ENCODE data around the gene DNAH2.

DNA sequence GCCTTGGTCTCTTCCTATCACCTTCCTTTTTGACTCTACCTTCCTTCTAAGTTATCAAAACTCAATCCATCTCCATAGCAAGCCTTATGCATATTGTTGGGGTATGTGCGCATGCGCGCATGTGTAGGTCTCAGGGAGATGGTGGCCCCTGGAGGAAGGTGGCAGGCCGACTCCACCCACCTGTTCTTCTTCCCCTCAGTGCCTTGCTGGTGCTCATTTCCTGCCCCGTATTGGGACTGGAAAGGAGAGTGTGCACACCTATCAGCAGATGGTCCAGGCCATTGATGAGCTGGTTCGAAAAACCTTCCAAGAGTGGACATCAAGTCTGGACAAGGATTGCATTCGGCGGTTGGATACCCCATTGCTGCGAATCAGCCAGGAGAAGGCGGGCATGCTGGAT is 25.2 kb downstream of the DNAH2 start:
- TF ChIP-seq, protein P1, sequence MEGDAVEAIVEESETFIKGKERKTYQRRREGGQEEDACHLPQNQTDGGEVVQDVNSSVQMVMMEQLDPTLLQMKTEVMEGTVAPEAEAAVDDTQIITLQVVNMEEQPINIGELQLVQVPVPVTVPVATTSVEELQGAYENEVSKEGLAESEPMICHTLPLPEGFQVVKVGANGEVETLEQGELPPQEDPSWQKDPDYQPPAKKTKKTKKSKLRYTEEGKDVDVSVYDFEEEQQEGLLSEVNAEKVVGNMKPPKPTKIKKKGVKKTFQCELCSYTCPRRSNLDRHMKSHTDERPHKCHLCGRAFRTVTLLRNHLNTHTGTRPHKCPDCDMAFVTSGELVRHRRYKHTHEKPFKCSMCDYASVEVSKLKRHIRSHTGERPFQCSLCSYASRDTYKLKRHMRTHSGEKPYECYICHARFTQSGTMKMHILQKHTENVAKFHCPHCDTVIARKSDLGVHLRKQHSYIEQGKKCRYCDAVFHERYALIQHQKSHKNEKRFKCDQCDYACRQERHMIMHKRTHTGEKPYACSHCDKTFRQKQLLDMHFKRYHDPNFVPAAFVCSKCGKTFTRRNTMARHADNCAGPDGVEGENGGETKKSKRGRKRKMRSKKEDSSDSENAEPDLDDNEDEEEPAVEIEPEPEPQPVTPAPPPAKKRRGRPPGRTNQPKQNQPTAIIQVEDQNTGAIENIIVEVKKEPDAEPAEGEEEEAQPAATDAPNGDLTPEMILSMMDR (conservative IDR thresholded peaks at IDR 0.05; ENCODE audit: low read depth in 2 of 2), result no peak
- TF ChIP-seq POLR2AphosphoS5 (IDR thresholded peaks at IDR 0.05; ENCODE audit: low read depth), result no peak
- no peak for TF ChIP-seq EZH2phosphoT487 (IDR thresholded peaks at IDR 0.05; ENCODE audit: unreplicated experiment)
- no peak for TF ChIP-seq STAT1 (IDR thresholded peaks at IDR 0.05; ENCODE audit: unreplicated experiment)

All from GM23338 (cell line).